T-cell (primary cell): ENCODE results near the gene TIAM2. TPM values are rescaled to one million over a fixed set of nuclear protein-coding genes. Genes with fewer than 3 reads are reported as not detected.
A peak's percentile ranks its signal among the peaks of the same experiment; 100 is the strongest.

ENCODE experiments used
- ATAC-seq, 4 experiments: fragments of 200-7000 bp in 3 of 4; fragments of 150-1000 bp in 1 of 4; cut with Tn5 transposase; replicated peaks in 1 of 4; 1 replicate in 3 of 4; 2 replicates in 1 of 4; pipeline ENCODE4 v1.10.0; 2021; ENCODE audit warnings: moderate library complexity in 3 of 4, mild to moderate bottlenecking in 2 of 4, moderate number of reproducible peaks in 1 of 4
- CTCF ChIA-PET, 2 donors: fragments of 300-600 bp; sonication (Branson Sonifier 250); formaldehyde crosslinking; loops; one replicate each; lab custom pipeline; 2022; ENCODE audit warnings: antibody characterized with exemption in 2 of 2; lab: Charles Lee
- POLR2A ChIA-PET, 2 donors: fragments of 300-600 bp; sonication (Branson Sonifier 250); formaldehyde crosslinking; loops; one replicate each; lab custom pipeline; 2022; ENCODE audit warnings: antibody characterized with exemption in 2 of 2; lab: Charles Lee
- DNase-seq, 35 experiments: peaks; one replicate each; pipeline versions ENCODE4 v3.0.0 to v3.0.0-alpha.2; 2013 to 2023
- H3K27ac ChIP-seq: one replicate; pipeline ENCODE4 v1.5.1; 2013; ENCODE audit warnings: low read length
- H3K27me3 ChIP-seq, 2 experiments: replicated peaks in 1 of 2; 1 replicate in 1 of 2; 2 replicates in 1 of 2; pipeline versions ENCODE4 v1.6.1 to v1.7.0; 2013; ENCODE audit warnings: low read length in 1 of 2, mixed read lengths in 1 of 2; ENCODE audit not compliant: control insufficient read depth in 2 of 2, insufficient read depth in 2 of 2; ENCODE audit errors: extremely low read depth in 1 of 2
- H3K36me3 ChIP-seq, 2 donors: 1 replicate in 1 of 2; 2 replicates in 1 of 2; pipeline versions ENCODE4 v1.6.1 to v1.7.0; 2013; ENCODE audit warnings: low read length in 1 of 2; ENCODE audit not compliant: control insufficient read depth in 2 of 2, insufficient read depth in 1 of 2; ENCODE audit errors: extremely low read depth in 1 of 2
- H3K4me1 ChIP-seq, 2 experiments: 1 replicate in 1 of 2; 2 replicates in 1 of 2; pipeline versions ENCODE4 v1.6.1 to v1.7.0; 2013; ENCODE audit warnings: low read length in 2 of 2, mixed read lengths in 1 of 2; ENCODE audit not compliant: insufficient read depth in 2 of 2, control insufficient read depth in 1 of 2; ENCODE audit errors: extremely low read depth in 1 of 2
- H3K4me3 ChIP-seq, 2 donors: 1 replicate in 1 of 2; 2 replicates in 1 of 2; pipeline versions ENCODE4 v1.5.1 to v1.7.0; 2013; ENCODE audit warnings: mild to moderate bottlenecking in 2 of 2, low read length in 1 of 2, moderate library complexity in 1 of 2; ENCODE audit not compliant: control insufficient read depth in 1 of 2; ENCODE audit errors: extremely low read depth in 1 of 2
- H3K9me3 ChIP-seq: 2 replicates; pipeline ENCODE4 v1.7.0; 2013
- H3K27ac Mint-ChIP-seq, 2 donors: one replicate each; pipeline ENCODE4 v1.8.0; 2020 to 2021; ENCODE audit warnings: mild to moderate bottlenecking in 2 of 2, mixed read lengths in 2 of 2
- H3K27me3 Mint-ChIP-seq, 2 donors: one replicate each; pipeline ENCODE4 v1.8.0; 2021 to 2022; ENCODE audit warnings: mixed read lengths in 2 of 2
- H3K36me3 Mint-ChIP-seq: one replicate; pipeline ENCODE4 v1.8.0; 2021; ENCODE audit warnings: mixed read lengths
- H3K4me1 Mint-ChIP-seq, 3 donors: one replicate each; pipeline ENCODE4 v1.8.0; 2020 to 2022; ENCODE audit warnings: mixed read lengths in 3 of 3, mild to moderate bottlenecking in 1 of 3
- H3K4me3 Mint-ChIP-seq, 3 donors: one replicate each; pipeline ENCODE4 v1.8.0; 2020 to 2022; ENCODE audit warnings: mild to moderate bottlenecking in 3 of 3, mixed read lengths in 3 of 3, moderate library complexity in 3 of 3
- H3K9me3 Mint-ChIP-seq, 3 donors: one replicate each; pipeline ENCODE4 v1.8.0; 2020 to 2022; ENCODE audit warnings: mixed read lengths in 3 of 3
- WGBS: methylation state at CpG from one replicate; pipeline ENCODE4 v1.1.5; 2013; ENCODE audit warnings: missing lambda C conversion rate; ENCODE audit not compliant: insufficient coverage; 5-methylcytosine and 5-hydroxymethylcytosine counted together
- total RNA-seq, 35 experiments: library from RNA in 6 of 35; stranded (reverse) in 6 of 35; fragments of 120-200 nt in 1 of 35; gene quantifications; one replicate each; pipeline versions ENCODE4 v1.2.1 to v1.2.4 and lab custom pipeline; 2013 to 2026

The TIAM2 gene
- total RNA-seq, 5 donors from 2014 or later (not counting 1 experiment from before 2014, with no cell fraction given), result 4.6 to 7.1 (median 6.8) TPM

- H3K4me1 Mint-ChIP-seq, result peaks cover 12 to 44% (median 27%) of the 10 kb centered on the region in 3 donors
- ChIA-PET POLR2A (no interaction called here), CTCF (interaction anchor here in 1 of 2 donors (0.6 kb wide), 1 partner anchor 18 kb away, joined by 5 read pairs; no protein-coding TSS in a partner anchor)
- no peaks in the 10 kb centered on the region for H3K27me3 Mint-ChIP-seq
- Histone ChIP-seq H3K4me3 (no peak overlapping the region), H3K36me3 (no peaks in the 10 kb centered on the region), H3K4me1 (peaks cover 4 to 11% of the 10 kb centered on the region in 2 experiments), H3K27me3 (no peaks in the 10 kb centered on the region), H3K9me3 (no peaks in the 10 kb centered on the region), H3K27ac (no peak overlapping the region)
- H3K9me3 Mint-ChIP-seq, result no peaks in the 10 kb centered on the region
- H3K27ac Mint-ChIP-seq, result no peak overlapping the region
- H3K4me3 Mint-ChIP-seq, result no peak overlapping the region
- no peak for DNase-seq
- WGBS, result 0% methylated on average over 1 of the region's 2 CpGs
- ATAC-seq, result peak in 1 of 4 experiments; percentile 27
- no peaks in the 10 kb centered on the region for H3K36me3 Mint-ChIP-seq
These were observed 192.0 kb downstream of the TIAM2 start for GRCh38 chr6:155187106-155187505.

- WGBS, result 77% methylated on average over 4 of the region's 13 CpGs
- ATAC-seq (no peak), DNase-seq (no peak)
- no peaks in the 10 kb centered on the region for H3K36me3 Mint-ChIP-seq
- H3K27ac Mint-ChIP-seq, result no peak overlapping the region
- no peaks in the 10 kb centered on the region for H3K36me3 ChIP-seq
- no peaks in the 10 kb centered on the region for H3K9me3 Mint-ChIP-seq
- no peaks in the 10 kb centered on the region for H3K9me3 ChIP-seq
- H3K27me3 ChIP-seq, result no peaks in the 10 kb centered on the region
- peaks cover 4 to 11% of the 10 kb centered on the region in 2 experiments for H3K4me1 ChIP-seq
- no peak overlapping the region for H3K4me3 ChIP-seq
- no peak overlapping the region for H3K4me3 Mint-ChIP-seq
- POLR2A ChIA-PET, result no interaction called here
- H3K4me1 Mint-ChIP-seq, result peaks cover 12 to 44% (median 27%) of the 10 kb centered on the region in 3 donors
- H3K27ac ChIP-seq, result no peak overlapping the region
- no peaks in the 10 kb centered on the region for H3K27me3 Mint-ChIP-seq
- CTCF ChIA-PET, result interaction anchor here (1.0 to 1.3 kb wide), 2 partner anchors 8 to 11 kb away, joined by 3 to 4 read pairs; no protein-coding TSS in a partner anchor
These were observed 193.0 kb downstream of the TIAM2 start for GRCh38 chr6:155187994-155188706.

- no peak overlapping the region for H3K27ac ChIP-seq
- H3K27me3 Mint-ChIP-seq, result no peaks in the 10 kb centered on the region
- H3K9me3 Mint-ChIP-seq, result no peaks in the 10 kb centered on the region
- H3K27me3 ChIP-seq, result no peaks in the 10 kb centered on the region
- peaks cover 12 to 44% (median 27%) of the 10 kb centered on the region in 3 donors for H3K4me1 Mint-ChIP-seq
- 100% methylated on average over 1 of the region's 9 CpGs for WGBS
- no peaks in the 10 kb centered on the region for H3K36me3 Mint-ChIP-seq
- peaks cover 4 to 11% of the 10 kb centered on the region in 2 experiments for H3K4me1 ChIP-seq
- H3K36me3 ChIP-seq, result no peaks in the 10 kb centered on the region
- ATAC-seq (peak in 3 of 4 experiments; percentile 71 to 76 (median 74)), DNase-seq (peak in 1 of 35 experiments; percentile 17)
- H3K27ac Mint-ChIP-seq, result peak overlapping the region; percentile 14 to 76
- POLR2A ChIA-PET, result interaction anchor here in 1 of 2 donors (0.7 kb wide), 1 partner anchor 1996 kb away, joined by 3 read pairs; no protein-coding TSS in a partner anchor
- no peaks in the 10 kb centered on the region for H3K9me3 ChIP-seq
- CTCF ChIA-PET, result interaction anchor here (1.0 to 1.3 kb wide), 2 partner anchors 8 to 12 kb away, joined by 3 to 4 read pairs; no protein-coding TSS in a partner anchor
- peak overlapping the region in 2 of 3 donors; percentile 34 to 45 for H3K4me3 Mint-ChIP-seq
- H3K4me3 ChIP-seq, result no peak overlapping the region
These were observed 193.8 kb downstream of the TIAM2 start for GRCh38 chr6:155188707-155189496.

- Histone ChIP-seq H3K4me1 (peaks cover 4 to 11% of the 10 kb centered on the region in 2 experiments), H3K27ac (no peak overlapping the region), H3K27me3 (no peaks in the 10 kb centered on the region), H3K4me3 (no peak overlapping the region), H3K9me3 (no peaks in the 10 kb centered on the region), H3K36me3 (no peaks in the 10 kb centered on the region)
- ChIA-PET POLR2A (no interaction called here), CTCF (no interaction called here)
- WGBS, result 96% methylated on average over 2 of the region's 4 CpGs
- H3K27ac Mint-ChIP-seq, result peak overlapping the region in 1 of 2 donors; percentile 7
- no peak for DNase-seq
- no peaks in the 10 kb centered on the region for H3K36me3 Mint-ChIP-seq
- no peak overlapping the region for H3K4me3 Mint-ChIP-seq
- H3K9me3 Mint-ChIP-seq, result no peaks in the 10 kb centered on the region
- ATAC-seq, result no peak
- no peaks in the 10 kb centered on the region for H3K27me3 Mint-ChIP-seq
- H3K4me1 Mint-ChIP-seq, result peaks cover 12 to 43% (median 27%) of the 10 kb centered on the region in 3 donors
These were observed 195.6 kb downstream of the TIAM2 start for GRCh38 chr6:155190677-155191076.

GRCh38 chr6:155193526-155193925 lies 198.4 kb downstream of the TIAM2 start:
- H3K36me3 ChIP-seq, result no peaks in the 10 kb centered on the region
- no peak for DNase-seq
- no peak overlapping the region for H3K4me3 ChIP-seq
- ChIA-PET CTCF (no interaction called here), POLR2A (no interaction called here)
- peaks cover 12 to 23% (median 18%) of the 10 kb centered on the region in 3 donors for H3K4me1 Mint-ChIP-seq
- ATAC-seq, result no peak
- H3K27me3 ChIP-seq, result no peaks in the 10 kb centered on the region
- no peak overlapping the region for H3K27ac ChIP-seq
- no peaks in the 10 kb centered on the region for H3K9me3 ChIP-seq
- H3K4me1 ChIP-seq, result peaks cover 2 to 4% of the 10 kb centered on the region in 2 experiments
- no peak overlapping the region for H3K4me3 Mint-ChIP-seq
- no peaks in the 10 kb centered on the region for H3K36me3 Mint-ChIP-seq
- H3K9me3 Mint-ChIP-seq, result no peaks in the 10 kb centered on the region
- 93% methylated on average over 4 of the region's 5 CpGs for WGBS
- no peak overlapping the region for H3K27ac Mint-ChIP-seq
- no peaks in the 10 kb centered on the region for H3K27me3 Mint-ChIP-seq

- Mint-ChIP-seq H3K36me3 (no peaks in the 10 kb centered on the region), H3K27me3 (no peaks in the 10 kb centered on the region), H3K4me3 (no peak overlapping the region), H3K9me3 (no peaks in the 10 kb centered on the region), H3K4me1 (peaks cover 4 to 14% (median 10%) of the 10 kb centered on the region in 3 donors), H3K27ac (no peak overlapping the region)
- no CpG with 5 or more reads among the region's 2 CpGs for WGBS
- ChIA-PET CTCF (no interaction called here), POLR2A (no interaction called here)
- no peaks in the 10 kb centered on the region for H3K9me3 ChIP-seq
- H3K4me3 ChIP-seq, result no peak overlapping the region
- ATAC-seq (no peak), DNase-seq (no peak)
- H3K27ac ChIP-seq, result no peak overlapping the region
- H3K27me3 ChIP-seq, result no peaks in the 10 kb centered on the region
- peaks cover 0 to 4% of the 10 kb centered on the region in 2 experiments for H3K4me1 ChIP-seq
- no peaks in the 10 kb centered on the region for H3K36me3 ChIP-seq
These were observed 199.3 kb downstream of the TIAM2 start for GRCh38 chr6:155194399-155194798.
